GM06990 (cell line): ENCODE measurements around the gene CBLL1.

Experiments used
- DNase-seq: peaks from one replicate; pipeline ENCODE4 v3.0.0-alpha.2; 2011; ENCODE audit not compliant: insufficient read length; ENCODE audit errors: extremely low read depth
- H3K27me3 ChIP-seq: replicated peaks from 2 replicates; pipeline ENCODE4 v1.6.0; 2011; ENCODE audit warnings: low read length; ENCODE audit not compliant: control insufficient read depth, insufficient read depth
- H3K36me3 ChIP-seq: 2 replicates; pipeline ENCODE4 v1.5.1; 2011; ENCODE audit warnings: low read length; ENCODE audit not compliant: control insufficient read depth, insufficient read depth
- H3K4me3 ChIP-seq: replicated peaks from 2 replicates; pipeline ENCODE4 v1.5.1; 2011; ENCODE audit warnings: low read depth, mild to moderate bottlenecking, control low read depth, low read length
- CTCF ChIP-seq: IDR thresholded peaks from 2 replicates; pipeline ENCODE4 v1.5.1; 2011; ENCODE audit warnings: low read length, control low read depth, mild to moderate bottlenecking, inconsistent platforms; ENCODE audit not compliant: insufficient read depth, poor library complexity, severe bottlenecking

CBLL1 gene

GRCh38 chr7:107743567-107744344 lies at the start of gene CBLL1:
Gene CBLL1 (plus strand): TSS chr7:107744142. CDS start chr7:107744164, 22 bp downstream.
- Histone ChIP-seq H3K4me3 (peak within 1 kb of the TSS; percentile 99), H3K27me3 (no peaks in the 10 kb centered on the region), H3K36me3 (no peaks in the 10 kb centered on the region)
- peak; percentile 77 for TF ChIP-seq CTCF
- DNase-seq = peak; percentile 98

GRCh38 chr7:107694386-107694785 lies 49.6 kb upstream of the CBLL1 start:
- no peak for DNase-seq
- Histone ChIP-seq H3K27me3 (no peaks in the 10 kb centered on the region; the same call in none of the 2 replicates), H3K36me3 (no peaks in the 10 kb centered on the region), H3K4me3 (no peak overlapping the region)
- TF ChIP-seq CTCF = no peak

- no peaks in the 10 kb centered on the region for H3K36me3 ChIP-seq
- H3K4me3 ChIP-seq = no peak overlapping the region
- no peaks in the 10 kb centered on the region; the same call in 1 of the 2 replicates for H3K27me3 ChIP-seq
- TF ChIP-seq CTCF = no peak
- DNase-seq = no peak
Observed at GRCh38 chr7:107696330-107696946, 47.5 kb upstream of the CBLL1 start.

- Histone ChIP-seq H3K4me3 (no peak overlapping the region), H3K36me3 (no peaks in the 10 kb centered on the region), H3K27me3 (no peaks in the 10 kb centered on the region; the same call in 1 of the 2 replicates)
- TF ChIP-seq CTCF = no peak
- DNase-seq = no peak
Observed at GRCh38 chr7:107697321-107698049, 46.5 kb upstream of the CBLL1 start.

GRCh38 chr7:107700570-107700969 lies 43.4 kb upstream of the CBLL1 start:
- no peak overlapping the region for H3K4me3 ChIP-seq
- no peak for TF ChIP-seq CTCF
- no peak for DNase-seq
- H3K27me3 ChIP-seq = no peaks in the 10 kb centered on the region
- H3K36me3 ChIP-seq = no peaks in the 10 kb centered on the region
